Measurements from ENCODE around the gene APOE.

DNA sequence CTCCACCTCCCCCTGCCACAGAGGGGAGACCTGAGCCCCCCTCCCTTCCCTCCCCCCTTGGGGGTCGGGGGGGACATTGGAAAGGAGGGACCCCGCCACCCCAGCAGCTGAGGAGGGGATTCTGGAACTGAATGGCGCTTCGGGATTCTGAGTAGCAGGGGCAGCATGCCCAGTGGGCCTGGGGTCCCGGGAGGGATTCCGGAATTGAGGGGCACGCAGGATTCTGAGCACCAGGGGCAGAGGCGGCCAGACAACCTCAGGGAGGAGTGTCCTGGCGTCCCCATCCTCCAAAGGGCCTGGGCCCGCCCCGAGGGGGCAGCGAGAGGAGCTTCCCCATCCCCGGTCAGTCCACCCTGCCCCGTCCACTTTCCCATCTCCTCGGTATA lies 2.4 kb upstream of the APOE start:
- TF ChIP-seq, protein P1, sequence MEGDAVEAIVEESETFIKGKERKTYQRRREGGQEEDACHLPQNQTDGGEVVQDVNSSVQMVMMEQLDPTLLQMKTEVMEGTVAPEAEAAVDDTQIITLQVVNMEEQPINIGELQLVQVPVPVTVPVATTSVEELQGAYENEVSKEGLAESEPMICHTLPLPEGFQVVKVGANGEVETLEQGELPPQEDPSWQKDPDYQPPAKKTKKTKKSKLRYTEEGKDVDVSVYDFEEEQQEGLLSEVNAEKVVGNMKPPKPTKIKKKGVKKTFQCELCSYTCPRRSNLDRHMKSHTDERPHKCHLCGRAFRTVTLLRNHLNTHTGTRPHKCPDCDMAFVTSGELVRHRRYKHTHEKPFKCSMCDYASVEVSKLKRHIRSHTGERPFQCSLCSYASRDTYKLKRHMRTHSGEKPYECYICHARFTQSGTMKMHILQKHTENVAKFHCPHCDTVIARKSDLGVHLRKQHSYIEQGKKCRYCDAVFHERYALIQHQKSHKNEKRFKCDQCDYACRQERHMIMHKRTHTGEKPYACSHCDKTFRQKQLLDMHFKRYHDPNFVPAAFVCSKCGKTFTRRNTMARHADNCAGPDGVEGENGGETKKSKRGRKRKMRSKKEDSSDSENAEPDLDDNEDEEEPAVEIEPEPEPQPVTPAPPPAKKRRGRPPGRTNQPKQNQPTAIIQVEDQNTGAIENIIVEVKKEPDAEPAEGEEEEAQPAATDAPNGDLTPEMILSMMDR (IDR thresholded peaks at IDR 0.05) = no peak
- no peak for TF ChIP-seq POLR2A (IDR thresholded peaks at IDR 0.05)

Measured in thyroid gland (tissue), 4 donors.